RCC 7860 (cell line): Measurements from ENCODE around the gene MST1R.
"Not testable (repeated sequence)": the region's sequence is repeated elsewhere in the genome, so short reads cannot be mapped to it uniquely, and the experiment has no call there.

Source experiments
- DNase-seq: peaks from one replicate; pipeline ENCODE4 v3.0.0-alpha.2; 2015; ENCODE audit warnings: low spot score
- FAIRE-seq: peaks from 2 replicates; lab custom pipeline; 2012; peaks lifted over from hg19 to GRCh38; lab: Jason Lieb, UNC

The MST1R gene

DNA sequence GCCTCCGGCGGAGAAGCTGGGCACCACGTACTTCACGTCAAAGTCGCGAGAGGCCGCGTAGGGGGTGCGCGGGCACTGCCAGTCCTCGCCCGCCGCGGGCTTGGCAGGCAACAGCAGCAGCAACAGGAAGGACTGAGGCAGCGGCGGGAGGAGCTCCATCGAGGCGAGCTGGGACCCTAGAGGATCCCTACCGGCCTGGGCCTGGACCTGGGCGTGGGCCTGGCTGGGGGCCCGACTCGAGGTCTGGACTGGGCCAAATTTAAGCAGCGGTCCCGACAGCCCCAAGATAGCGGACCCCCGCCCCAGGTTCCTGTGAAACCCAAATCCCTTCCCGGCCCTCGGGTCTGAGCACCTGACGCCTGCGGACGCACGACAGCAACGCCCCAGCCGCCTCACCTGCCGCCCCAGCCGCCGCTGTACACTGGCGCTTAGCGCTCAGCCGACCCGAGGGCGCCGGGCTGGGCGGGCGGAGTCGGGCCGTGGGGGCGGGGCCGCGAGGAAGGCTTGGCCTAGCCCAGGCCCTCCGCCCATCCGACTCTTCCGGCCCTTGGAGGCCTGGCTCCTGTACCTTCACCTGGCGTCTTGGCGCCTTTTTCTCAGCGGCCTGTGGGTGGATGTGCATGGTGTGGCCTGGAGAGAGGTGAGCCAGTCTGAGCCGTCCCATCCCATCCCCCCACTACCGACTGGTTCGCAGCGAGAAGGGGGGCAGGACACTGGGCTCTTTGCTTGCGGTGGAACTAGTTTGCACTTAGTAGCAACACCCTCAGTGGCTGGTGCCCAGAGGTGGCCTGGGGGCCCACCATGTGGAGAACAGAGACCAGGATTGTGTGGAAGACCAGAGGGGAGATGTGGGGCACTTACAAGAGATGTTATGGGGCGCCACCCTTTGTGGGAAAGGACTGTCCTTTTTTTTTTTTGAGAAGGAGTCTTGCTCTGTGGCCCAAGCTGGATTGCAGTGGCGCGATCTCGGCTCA is at the start of gene MST1R:
MST1R (minus strand) TSS at position 423 of the 974 bp plus-strand sequence; CDS start at position 159, 264 bp downstream.
- FAIRE-seq: no peak

DNA sequence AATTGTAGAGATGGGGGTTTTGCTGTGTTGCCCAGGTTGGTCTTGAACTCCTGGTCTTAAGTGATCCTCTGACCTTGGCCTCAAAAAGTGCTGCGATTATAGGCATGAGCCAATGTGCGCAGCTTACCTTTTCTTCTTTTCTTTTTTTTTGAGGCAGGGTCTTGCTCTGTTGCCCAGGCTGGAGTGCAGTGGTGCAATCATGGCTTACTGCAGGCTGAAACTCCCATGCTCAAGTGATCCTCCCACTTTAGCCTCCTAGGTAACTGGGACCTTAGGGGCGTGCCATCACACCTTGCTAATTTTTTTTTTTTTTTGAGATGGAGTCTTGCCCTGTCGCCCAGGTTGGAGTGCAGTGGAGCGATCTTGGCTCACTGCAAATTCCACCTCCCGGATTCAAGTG is 49.3 kb upstream of the MST1R start:
- no peak for FAIRE-seq
- no peak for DNase-seq

More for the DNA sequence above, at the start of gene MST1R:
- no peak for DNase-seq

DNA sequence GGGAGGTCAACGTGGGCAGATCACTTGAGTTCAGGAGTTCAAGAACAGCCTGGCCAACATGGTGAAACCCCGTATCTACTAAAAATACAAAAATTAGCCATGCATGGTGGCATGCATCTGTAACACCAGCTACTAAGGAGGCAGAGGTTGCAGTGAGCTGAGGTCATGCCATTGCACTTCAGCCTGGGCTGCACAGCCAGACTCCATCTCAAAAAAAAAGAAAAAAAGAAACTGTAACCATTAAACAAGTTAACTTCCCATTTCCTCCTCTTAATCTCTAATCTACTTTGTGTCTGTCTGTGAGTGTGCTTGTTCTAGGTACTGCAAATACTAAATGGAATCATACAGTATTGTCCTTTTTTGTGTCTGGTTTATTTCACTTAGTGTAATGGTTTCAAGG is 39.0 kb upstream of the MST1R start:
- FAIRE-seq (no peak), DNase-seq (no peak)

DNA sequence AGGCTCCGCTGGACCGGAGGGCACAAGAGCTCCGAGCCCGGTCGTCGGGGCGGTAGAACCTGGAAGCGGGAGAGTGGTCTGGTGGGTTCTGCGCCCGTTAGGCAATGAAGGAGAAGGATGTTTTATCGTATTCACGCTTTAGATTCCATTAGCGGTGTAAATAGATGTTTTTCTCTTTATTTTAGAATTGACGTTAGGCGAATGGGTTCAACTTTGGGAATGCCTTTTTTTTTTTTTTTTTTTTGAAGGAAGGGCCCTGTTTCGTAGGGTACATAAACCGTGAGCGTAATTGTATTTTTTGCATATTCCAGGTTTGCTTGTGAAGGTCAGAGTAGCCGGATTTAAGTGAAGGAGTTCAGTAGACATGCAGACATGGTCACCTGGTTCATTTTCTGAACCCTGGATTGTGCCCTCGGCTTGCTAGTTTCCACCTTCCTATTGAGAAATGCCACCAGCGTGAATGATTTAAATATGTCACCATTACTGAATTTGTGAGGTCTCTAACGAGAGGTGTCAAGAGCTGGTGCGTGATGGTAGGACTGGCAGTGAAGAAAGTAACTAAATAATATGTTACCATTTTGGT is 37.1 kb upstream of the MST1R start:
- DNase-seq: no peak
- no peak for FAIRE-seq

DNA sequence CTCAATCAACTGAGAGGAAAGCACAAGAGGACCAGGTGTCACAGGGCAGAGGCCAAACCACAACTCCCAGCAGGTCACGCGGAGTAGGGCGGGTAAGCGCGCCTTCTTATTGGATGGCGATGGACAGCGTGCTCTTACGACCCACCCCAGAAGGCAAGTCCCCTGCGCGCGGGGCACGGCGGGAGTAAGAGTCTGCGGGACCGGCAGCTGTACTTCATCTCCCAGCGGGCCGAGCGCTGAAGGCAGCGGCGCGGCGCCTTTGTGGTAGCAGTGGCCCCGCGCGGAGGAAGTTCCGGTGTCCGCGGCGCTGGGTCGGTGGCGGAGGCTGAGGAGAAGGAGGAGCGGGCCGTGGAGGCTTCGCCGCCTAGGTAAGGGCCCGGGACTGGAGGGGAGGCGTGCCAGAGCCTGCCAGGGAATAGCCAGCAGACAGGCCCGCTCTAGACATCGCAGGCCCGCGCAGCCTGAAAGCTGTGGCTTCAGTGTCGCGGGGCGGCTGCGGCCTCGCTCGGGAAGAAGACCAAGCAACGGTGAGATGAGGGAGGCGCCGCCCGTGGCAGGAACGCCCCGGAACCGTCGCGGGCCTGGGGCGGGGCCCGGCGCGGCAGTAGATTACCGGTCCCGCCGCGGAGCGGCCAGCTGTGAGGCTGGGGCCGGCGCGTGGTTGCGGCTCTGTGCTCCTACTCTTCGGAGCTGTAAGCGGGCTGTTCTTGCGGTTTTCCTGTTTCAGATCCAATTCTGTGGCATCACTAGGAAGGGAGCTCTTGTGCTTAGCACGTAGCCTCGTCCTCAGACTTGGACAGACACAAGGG is 36.4 kb upstream of the MST1R start, which contains the start of gene RBM6:
RBM6 (plus strand) TSS at position 293 of the 809 bp plus-strand sequence. CDS start 22,492 bp downstream, outside the sequence.
- DNase-seq: peak; percentile 91
- FAIRE-seq: peak; percentile 78

DNA sequence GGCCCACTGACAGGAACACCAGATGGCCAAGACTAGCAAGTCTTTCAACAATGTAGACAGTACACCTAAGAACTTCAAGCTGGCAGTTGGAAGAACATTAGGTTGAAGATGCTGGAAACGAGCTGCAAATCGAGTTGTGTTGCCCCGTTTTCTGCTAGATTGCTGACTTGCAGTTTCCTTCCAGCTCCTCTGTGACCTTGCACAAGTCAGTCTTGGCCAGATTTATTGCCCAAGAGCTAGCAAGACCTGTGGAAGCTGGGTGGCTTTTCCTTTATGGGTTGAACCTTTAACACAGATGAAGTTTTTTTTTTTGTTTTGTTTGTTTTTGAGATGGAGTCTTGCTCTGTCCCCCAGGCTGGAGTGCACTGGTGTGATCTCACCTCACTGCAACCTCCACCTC is 33.4 kb upstream of the MST1R start:
- DNase-seq (no peak), FAIRE-seq (no peak)

DNA sequence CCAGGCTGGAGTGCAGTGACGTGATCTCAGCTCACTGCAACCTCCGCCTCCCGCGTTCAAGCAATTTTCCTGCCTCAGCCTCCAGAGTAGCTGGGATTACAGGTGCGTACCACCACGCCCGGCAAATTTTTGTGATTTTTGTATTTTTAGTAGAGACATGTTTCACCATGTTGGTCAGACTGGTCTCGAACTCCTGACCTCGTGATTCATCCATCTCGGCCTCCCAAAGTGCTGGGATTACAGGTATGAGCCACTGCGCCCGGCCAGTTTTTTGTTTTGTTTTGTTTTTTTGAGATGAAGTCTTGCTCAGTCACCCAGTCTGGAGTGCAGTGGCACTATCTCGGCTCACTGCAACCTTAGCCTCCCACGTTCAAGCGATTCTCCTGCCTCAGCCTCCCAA is 28.6 kb upstream of the MST1R start:
- not testable (repeated sequence) for FAIRE-seq, DNase-seq

DNA sequence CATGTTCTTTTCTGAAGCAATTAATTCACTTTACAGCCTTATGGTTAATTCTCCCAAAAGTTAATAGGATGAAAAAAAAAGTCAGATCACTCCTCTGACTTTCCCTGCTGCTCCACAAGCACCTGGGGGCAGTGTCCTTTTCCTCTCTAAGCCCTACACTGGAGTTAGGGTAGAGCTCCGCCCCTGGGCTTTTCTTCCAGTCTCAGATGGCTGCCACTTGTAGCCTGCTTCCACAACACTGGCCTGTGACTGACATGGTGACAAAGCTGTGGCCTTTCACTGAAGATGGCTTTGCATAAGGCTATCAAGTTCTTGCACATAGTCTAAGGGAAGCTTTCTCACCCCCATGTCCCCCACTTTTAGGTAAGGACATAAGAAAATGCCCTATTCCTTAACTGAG is 27.2 kb upstream of the MST1R start:
- DNase-seq: peak; percentile 9

DNA sequence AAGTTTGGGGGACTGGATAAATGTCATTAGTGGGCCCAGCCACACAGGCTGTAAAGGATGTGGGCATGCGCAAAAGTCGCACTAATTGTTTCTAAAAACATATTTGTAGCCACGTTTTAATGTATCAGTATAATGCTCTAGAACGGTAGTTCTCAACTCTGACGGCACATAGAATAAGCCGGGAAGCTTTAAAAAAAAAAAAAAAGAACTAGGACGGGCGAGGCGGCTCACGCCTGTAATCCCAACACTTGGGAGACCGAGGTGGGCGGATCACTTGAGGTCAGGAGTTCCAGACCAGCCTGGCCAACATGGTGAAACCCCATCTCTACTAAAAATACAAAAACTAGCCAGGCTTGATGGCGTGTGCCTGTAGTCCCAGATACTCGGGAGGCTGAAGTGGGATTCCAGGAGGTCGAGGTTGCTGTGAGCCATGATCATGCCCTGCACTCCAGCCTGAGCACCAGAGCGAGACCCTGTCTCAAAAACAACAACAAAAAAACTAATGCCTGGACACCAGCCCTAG is 26.6 kb upstream of the MST1R start:
- FAIRE-seq (no peak), DNase-seq (no peak)

More for the DNA sequence above, 27.2 kb upstream of the MST1R start:
- FAIRE-seq: no peak

DNA sequence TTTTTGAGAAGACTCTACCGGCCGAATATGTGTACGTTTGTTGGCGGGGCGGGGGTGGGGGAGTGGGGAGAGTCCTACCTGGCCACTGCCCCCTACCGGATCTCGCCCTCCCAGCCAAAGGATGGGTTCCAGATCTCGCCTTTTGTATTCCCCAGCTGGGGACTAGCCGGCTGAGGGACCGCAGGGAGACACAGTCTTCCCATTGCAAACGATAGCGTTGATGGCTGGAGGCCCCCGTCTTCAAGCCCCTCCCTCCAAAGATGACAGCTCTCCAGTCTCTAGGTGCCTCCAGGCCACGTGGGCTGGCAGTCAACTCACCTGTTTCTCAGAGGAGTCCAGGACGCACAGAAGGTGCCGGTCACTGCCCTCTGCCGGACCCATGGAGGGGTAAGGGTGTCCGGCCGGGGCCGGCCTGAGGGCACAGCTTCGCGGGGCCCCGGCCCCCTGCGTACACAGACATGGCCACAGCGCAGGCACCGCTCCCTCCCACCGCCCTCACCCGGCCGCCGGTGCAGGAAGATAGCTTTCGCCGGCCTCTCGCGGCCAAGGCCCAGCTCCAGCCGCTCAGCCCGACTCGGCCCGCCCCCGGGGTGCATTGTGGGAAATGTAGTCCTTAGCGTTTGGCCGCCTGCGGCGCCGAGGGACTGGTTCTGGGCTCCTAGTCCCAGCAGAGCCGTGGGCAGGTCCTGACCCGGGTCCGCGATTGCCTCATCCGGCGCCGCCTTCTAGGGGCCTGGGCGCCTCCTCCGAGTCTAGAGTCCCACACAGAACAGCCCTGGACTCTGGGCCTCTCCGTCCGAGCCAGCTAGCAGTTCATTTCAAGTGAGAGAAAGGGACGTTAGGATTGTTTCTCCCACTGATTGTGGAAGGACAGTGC is 25.9 kb upstream of the MST1R start, which contains the start of gene MON1A:
MON1A (minus strand) TSS at position 521 of the 877 bp plus-strand sequence. CDS start 16,465 bp downstream, outside the sequence.
- DNase-seq (peak; percentile 70), FAIRE-seq (no peak)

DNA sequence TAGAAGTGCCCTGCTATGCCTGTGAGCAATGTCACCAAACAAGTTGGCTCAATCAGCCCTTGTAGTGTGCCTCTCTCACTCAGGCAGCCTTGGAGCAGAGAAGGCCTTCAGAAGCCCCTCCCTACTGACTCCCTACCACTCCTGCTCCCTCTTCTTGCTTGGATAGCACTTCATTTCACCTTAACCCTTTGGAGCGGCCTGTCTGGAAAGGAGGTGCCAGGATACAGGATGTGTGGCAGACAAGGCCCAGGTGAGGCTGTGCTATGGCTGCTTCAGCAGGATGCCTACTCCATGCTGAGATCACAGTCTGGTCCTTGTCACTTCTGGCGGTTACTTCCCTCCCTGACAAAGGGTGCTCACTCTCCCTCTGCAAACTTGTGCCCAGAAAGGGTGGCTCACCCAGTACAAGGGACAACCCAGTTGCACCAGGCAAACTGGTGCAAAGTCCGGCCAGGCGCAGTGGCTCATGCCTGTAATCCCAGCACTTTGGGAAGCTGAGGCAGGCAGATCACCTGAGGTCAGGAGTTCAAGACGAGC is 24.9 kb upstream of the MST1R start:
- FAIRE-seq: no peak

DNA sequence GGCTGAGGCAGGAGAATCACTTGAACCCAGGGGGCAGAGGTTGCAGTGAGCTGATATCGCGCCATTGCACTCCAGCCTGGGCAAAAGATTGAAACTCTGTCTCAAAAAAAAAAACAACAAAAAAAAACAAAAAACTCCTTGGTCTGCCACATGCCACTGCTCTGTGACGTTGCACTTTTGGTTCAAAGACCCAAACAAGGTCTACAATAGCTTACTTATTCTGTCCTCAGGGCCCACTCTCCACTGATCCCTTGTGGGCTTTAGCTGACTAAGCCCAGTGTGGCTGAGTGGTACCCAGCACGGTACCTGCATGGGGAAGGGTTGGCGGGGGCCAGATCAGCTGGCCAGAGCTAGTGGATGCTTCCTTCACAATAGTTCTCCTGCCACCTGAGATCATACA is 24.1 kb upstream of the MST1R start:
- DNase-seq (no peak), FAIRE-seq (no peak)

More for the DNA sequence above, 24.9 kb upstream of the MST1R start:
- no peak for DNase-seq

DNA sequence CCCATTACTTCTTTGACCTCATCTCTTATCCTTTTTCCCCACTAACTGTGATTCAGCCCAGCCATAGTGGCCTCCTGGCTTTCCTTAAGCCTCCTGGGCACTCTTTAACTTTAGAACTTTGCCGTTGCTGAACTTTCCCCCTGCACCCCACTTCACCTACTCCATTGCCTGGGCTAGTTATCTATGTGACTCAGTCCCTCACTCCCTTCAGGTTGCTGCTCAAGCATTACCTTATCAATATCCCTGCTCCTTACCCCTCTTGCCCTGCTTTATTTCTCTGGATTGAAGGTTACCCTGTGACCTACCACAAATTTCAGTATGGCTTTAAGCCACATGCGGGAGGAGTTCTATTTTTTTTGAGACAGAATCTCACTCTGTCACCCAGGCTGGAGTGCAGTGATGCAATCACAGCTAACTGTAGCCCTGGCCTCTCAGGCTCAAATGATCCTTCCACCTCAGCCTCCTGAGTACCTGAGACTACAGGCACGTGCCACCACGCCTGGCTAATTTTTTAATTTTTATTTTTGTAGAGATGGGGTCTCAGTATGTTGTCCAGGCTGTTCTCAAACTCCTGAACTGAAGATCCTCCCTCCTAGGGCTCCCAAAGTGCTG is 22.6 kb upstream of the MST1R start:
- DNase-seq (no peak), FAIRE-seq (no peak)

DNA sequence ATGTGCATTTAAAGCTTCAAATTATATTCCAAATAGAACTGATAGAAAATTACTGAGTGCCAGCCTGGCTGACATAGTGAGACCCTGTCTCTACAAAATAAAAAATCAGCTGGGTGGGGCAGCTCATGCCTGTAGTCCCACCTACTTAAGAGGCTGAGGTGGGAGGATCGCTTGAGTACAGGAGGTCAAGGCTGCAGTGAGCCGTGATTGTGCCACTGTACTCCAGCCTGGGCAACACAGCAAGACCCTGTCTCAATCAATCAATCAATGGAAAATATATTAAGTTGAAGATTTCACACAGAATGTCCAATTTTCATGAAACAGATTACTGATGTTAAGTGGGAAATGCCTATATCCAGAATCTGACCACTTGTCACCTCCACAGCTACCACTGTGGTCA is 21.8 kb upstream of the MST1R start:
- FAIRE-seq: no peak
- no peak for DNase-seq

DNA sequence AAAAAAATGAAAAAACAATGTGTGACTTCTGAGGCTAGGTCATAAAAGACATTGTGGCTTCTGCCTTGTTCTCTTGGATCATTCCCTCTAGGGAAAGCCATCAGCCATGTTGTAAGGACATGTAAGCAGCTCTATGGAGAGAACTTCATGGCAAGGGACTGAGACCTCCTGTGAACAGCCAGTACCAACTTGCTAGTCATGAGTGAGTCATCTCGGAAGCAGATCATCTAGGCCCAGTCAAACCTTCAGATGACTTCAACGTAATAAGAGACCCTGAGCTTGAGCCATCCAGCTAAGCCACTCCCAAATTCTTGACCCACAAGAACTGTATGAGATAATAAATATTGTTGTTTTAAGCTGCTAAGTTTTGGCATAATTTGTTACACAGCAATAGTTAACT is 21.0 kb upstream of the MST1R start:
- FAIRE-seq (no peak), DNase-seq (peak; percentile 52)

DNA sequence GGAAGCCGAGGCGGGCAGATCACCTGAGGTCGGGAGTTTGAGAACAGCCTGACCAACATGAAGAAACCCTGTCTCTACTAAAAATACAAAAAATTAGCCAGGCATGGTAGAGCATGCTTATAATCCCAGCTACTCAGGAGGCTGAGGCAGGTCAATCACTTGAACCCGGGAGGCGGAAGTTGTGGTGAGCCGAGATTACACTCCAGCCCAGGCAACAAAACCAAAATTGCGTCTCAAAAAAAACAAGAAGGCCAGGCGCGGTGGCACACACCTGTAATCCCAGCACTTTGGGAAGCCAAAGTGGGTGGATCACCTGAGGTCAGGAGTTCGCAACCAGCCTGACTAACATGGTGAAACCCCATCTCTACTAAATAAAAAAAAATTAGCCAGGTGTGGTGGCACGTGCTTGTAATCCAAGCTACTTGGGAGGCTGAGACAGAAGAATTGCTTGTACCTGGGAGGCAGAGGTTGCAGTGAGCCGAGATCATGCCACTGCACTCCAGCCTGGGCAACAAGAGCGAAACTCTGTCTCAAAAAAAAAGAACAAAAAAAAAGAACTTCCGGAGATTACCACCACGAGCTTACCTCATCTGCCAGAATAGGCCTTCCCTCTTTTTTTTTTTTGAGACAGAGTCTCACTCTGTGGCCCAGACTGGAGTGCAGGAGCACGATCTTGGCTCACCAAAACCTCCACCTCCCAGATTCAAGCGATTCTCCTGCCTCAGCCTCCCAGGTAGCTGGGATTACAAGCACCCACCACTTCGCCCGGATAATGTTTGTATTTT is 14.3 kb upstream of the MST1R start:
- DNase-seq, FAIRE-seq: not testable (repeated sequence)

DNA sequence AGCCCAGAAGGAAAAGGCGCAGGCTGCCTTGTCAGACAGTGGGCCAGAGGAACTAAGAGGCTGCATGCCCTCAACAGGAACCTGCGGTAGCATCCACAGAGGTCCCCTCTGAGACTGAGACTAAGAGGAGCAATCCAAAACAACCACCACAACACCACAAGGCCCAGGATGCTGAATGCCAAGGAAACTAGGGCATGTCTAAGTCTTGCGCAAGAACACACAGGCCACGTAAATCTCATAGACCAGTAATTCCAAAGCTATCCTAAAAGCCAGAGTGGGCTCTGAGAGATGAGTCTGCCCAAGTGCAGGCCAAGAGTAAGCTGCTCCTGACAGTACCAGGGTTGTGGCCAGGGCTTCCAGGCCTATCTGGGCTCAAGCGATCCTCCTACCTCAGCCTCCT is 13.0 kb upstream of the MST1R start:
- no peak for FAIRE-seq
- no peak for DNase-seq

DNA sequence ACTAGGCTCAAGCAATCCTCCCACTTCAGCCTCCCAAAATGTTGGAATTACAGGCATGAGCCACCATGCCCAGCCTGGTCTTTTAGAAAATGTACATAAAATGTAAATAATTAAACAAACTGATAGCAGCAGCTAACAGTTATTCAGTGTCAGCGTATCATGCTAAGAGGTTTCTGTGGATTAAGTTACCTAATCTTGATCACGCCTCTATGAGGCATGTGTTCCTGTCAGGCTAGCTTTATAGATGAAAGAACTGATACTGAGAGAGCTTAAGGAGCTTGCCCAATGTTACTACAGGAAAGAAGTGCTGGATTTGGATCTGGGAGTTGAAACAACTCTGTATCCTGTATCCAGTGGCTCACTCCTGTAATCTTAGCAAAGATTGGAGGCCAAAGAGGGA is 11.2 kb upstream of the MST1R start:
- FAIRE-seq: no peak
- DNase-seq: no peak
